HG03108 (cell line): ENCODE measurements around the gene FN1.
A peak's percentile ranks its signal among the peaks of the same experiment; 100 is the strongest.

Experiments
- ATAC-seq: cut with Tn5 transposase; IDR thresholded peaks from one replicate; pipeline ENCODE4 v1.9.1; 2021; ENCODE audit warnings: moderate library complexity; ENCODE audit not compliant: unreplicated experiment

The FN1 gene

DNA sequence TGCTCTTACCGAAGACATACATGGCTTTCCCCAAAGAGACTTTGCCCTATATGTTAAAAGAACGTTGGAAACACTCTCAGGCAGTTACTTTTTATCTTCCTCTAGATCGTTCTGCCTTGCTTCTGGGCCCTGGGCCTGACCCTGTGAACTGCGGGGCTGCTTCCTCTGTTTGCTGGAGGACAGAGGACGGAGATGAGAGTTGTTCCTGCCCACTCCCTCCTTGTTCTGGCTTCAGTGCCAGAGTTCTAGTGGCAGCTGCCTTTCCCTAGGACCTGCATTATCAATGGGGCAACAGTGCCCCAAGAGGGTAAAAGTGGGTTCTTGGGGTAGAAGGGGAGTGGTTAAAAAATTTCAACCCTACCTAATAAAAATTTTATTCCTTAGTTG is 6.5 kb upstream of the FN1 start:
- ATAC-seq = no peak

DNA sequence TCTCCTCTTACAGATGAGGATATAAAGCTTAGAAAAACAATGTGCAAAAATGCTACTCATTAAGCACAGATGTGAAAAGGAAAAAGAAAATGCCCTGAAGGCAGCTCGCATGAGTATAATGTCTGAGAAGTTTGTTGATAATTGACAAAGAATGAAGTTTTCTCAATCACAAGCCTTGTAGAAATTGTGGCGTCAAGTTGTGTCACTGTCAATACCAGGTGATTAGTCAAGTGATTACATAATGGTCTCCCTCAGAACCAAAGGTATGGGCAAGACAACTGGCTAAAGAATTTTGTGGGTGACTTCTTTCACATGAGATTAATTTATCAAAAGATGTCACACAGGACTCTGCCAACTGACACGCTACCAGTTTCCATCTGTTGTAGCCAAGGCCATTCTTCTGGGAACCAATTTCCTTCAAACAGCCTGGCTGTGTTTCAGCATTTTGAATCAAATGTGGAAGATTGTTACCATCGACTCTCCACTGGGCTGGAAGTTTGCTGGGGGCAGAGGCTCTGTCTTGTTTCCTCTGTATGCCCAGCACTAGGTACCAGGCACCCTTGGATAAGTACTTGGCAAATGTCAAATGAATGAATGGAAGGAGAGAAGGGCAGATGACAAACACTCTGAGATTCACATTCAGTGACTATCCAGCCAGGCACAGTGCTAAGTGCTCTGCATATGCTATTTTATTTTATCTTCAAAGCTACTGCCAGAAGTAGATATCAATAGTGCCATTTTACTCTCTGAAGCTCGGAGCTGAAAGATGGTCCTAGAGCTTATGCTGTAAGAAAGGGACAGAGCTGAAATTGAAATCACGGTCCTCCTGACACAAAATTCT is 5.9 kb upstream of the FN1 start:
- ATAC-seq = no peak

DNA sequence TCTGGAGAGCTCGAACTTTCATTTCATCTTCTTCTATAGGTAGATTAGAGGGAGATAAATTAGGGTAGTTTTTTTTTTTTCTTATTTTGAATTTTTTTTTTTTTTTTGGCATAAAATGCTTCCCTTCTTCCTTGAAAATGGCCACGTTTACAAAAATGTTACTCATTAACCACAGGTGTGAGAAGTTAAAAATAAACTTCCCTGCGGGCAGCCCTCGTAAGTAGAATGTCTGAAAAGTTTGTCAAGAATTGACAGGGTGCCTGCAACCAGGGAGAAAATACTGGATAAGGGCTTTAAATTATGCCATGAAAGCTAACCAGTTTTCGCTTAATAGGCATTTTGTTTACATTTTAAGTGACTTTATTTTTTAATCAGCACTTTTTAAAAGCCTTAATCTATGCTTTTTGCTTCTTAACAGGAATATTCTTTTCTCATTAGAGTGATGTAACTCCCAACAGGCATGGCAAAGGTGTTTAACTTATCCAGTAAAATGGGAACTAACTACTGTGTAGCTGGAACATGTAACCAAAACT is 4.2 kb upstream of the FN1 start:
- ATAC-seq = no peak

DNA sequence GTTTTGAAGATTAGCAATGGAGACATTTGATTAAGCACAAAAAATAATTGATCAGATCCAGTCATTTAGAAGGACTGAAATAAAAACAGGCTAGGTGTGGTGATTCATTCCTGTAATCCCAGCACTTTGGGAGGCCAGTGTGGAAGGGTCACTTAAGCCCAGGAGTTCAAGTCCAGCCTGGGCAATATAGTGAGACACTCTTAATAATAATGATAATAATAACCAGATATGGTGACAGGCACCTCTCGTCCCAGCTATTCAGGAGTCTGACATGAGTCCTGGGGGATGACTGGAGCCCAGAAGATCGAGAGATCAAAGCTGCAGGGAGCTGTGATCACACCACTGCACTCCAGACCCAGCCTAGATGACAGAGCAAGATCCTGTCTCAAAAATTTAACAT is 3.5 kb upstream of the FN1 start:
- no peak for ATAC-seq

DNA sequence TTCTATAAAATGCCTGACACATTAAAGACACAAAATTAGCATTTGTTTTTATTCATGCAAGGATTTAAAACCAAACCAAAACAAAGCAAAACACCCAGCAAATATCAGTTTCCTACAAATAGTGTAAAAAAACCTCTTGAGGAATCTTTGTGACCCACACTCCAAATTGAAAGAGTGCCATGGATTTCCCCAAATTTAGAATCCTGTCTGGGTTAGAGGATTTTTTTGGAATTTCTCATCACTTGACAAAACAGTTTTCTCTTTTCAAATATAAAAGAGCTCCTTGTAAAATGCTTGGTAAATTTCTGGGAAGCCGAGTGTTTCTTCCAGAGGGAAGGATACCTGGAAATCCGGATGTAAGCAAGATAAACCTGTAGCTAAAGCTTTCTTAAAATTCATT is 1.7 kb upstream of the FN1 start:
- no peak for ATAC-seq

DNA sequence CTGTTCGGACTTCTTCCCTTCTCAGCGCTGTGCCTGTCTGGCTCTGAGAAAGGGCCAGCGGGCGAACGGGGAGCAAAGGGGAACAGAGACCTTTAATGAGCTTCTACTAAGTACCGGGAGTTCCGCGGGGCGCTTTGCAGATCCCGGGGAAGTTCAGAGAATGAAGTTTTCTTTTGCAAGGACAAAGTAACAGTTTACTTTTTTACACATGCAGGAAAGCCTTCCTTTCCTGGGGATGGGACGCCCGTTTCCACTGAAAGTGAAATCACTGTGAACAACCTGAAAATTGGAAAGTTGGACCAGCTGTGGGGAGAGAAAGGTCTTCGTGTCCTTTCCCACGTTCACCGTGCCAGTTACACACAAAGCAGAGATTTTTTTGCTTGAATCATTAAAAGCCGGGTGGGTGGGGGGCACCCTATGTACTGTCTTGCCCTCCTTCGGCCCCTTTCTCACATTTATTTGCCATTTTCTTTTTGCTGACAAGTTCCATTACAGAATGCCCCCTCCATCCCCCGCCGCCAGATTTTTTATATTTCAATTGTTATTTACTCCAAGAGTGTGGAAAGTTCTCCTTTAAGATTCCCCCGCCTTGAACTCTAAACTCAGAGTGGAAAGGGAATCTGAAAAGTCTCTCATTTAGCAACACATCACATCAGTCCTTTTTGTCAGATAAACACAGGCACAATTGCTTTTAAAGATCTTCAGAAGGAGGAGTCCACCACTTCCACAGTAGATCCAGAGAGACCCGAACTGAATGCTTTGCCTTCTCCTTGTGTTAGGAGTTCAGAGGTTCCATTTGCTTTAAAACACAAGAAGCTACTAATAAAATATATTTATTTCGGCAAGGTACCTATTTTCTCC is 1.1 kb upstream of the FN1 start:
- ATAC-seq = no peak

DNA sequence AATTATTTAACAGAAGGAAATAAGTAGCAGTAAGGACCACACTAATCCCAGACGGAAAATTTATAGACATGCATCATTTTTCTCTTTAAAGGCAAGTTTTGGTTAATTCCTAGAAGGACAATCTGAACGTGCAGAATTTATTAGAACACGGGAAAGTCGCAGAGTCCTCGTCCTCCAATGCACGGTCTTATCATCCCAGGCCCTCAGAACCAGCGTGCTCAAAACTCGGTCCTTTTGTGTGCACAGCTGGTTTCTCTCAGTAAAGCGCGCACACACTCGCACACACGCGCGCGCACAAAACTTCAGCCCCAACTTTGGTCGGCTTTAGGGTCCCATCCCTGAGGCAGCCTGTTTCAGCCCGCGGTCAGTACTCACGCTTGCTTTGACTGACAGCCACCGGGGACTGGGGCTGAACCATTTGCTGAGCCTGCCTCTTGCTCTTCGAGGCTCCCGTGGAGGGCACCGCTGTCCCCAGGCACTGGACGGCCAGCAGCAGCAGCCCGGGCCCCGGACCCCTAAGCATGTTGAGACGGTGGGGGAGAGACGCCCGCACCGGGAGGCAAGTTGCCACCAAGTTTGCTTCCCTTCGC is 493 bp downstream of the FN1 start:
- peak; percentile 11 for ATAC-seq

DNA sequence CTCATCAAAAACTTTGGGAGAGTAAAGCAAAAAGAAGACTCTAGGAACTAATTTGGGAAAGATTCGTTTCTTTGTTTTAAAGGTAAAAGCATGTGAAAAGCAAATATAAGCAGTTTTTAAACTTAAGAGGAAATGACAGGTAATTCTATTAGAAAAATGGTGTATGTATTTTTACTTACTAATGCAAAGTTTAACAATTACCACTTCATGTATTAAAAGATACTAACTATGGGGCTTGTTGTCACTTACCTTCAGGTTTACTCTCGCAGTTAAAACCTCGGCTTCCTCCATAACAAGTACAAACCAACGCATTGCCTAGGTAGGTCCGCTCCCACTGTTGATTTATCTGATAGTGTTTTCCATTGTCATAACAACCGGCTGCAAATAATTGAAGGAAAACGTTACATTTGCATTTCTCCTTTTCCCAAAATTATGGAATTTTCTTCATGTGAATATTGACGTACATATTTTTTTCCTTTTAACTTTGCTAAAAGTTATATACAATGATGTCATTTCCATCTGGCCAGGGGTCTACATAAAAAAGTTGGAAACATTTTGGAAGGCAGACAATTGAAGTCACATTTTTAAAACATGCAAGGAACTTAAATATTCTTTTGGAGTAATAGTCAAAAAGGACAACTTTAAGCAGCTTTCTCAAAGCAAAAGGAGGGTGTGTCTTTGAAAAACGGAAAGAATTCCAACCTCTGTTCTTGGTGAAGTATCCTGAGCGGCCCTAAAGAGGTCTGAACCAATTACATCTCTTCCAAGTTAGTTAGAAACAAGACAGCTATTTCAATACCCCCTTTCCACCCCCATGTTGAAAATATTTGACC is 1.2 kb downstream of the FN1 start:
- ATAC-seq = no peak

DNA sequence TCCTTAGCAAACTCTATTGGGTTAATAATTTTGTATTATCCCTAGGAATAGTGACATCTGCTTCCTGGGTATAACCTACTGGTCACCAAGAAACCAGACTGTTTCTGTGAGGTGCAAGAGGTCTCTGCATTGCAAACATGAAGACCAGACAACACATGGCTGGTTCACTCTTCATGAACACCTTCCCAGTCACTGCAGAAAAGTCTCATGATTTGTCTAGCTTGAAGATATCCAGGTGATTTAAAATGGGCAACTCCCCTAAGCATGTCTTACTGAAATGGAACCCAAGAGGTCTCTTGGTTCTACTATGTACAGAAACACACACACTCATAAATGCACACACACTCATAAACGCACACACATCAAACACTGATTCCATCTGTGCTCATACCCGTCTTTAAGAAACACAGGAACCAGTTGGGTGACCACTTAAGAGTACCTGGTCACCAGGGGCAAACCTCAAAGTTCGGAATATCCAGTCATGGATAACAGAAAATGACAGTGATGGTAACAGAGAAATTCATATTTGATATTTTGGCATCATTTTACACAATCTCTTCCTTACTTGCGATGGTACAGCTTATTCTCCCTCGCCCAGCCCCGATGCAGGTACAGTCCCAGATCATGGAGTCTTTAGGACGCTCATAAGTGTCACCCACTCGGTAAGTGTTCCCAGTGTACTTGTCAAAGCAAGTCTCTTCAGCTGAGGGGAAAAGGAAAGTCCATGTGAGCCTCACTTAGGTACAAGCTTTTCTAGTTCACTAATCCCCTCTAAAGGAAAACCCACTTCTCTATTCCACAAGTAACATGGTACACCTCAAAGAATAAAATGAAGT is 2.9 kb downstream of the FN1 start:
- no peak for ATAC-seq

DNA sequence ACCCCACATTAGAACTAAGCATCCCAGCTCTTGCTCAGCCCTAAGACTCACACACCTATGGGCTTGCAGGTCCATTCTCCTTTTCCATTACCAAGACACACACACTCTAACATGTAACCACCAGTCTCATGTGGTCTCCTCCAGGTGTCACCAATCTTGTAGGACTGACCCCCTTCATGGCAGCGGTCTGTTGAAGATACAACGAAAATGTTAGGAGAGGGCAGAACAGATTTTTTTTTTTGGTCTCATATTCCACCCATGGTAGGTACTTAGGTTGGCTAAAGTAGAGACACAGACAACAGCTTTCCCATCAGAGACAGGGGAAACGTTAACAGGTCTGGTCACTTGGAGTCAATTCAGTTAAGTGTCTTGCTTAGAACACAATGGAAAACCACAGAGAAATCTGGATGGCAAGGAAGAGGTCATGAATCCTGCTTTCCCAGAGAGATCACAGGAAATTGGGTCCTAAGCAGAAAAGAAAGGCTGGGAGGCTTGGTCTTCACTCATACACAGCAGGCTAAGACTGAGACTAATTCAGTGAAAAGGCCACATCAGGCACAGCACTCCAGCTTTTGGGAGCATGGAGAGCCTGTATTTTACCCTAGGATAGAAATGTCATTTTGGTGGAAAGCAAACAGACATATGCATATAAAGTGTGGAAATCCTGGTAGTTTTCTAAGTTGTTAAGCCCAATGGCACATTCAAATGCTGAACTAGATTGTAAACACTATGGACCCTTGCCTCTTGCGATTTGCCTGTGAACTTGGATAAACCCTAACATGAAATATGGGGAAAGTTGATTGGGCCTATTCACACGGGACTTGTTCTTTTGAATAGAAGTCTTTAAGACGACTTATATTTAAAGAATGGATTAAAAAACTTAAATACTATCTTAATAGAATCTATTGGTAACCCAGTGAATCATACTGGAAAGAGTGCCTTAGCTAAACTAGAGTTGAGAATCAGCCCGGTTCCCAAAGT is 3.8 kb downstream of the FN1 start:
- no peak for ATAC-seq

DNA sequence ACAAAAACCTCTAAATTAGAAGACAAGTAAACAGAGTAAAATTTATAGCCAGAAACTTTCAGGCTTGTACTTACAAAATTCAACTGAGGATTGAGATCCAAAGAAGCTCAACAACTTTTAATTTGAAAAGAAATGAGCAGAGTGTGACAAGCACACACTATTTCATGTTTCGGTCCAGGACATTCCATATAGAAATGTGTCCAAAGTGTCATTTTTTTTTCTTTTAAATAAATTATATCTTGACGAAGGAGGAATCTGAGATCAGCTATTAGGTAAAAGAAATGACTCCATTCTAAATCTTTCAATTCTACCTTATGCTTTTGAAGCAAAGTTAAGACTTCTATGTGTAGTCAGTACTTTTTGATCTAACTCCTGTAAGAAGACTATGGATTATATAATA is 4.6 kb downstream of the FN1 start:
- no peak for ATAC-seq

DNA sequence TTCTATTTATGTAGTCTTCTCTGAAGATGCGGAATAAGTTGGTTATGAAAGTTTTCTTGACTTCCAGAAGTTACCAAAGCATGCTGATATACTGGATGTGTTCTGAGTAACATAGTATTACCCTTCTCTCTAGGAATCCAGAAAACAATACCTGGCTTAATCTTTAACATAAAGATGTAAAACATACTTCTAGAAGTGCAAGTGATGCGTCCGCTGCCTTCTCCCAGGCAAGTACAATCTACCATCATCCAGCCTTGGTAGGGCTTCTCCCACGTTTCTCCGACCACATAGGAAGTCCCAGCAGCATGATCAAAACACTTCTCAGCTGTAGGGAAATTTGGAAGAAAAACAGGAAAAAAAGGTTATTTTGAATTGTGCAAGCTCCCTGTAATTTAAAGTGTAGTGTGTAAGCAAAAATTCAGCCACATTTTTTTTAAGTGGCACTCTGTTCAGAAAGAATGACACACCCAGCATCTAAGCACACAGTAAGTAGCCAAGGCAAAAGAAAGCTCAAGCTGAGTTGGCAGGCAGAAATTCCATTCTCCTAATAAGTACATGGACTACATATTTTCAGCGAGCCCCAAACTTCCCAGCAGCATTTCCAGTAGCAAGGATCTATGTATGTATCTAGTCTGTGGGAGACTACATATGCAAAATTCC is 5.2 kb downstream of the FN1 start:
- no peak for ATAC-seq

DNA sequence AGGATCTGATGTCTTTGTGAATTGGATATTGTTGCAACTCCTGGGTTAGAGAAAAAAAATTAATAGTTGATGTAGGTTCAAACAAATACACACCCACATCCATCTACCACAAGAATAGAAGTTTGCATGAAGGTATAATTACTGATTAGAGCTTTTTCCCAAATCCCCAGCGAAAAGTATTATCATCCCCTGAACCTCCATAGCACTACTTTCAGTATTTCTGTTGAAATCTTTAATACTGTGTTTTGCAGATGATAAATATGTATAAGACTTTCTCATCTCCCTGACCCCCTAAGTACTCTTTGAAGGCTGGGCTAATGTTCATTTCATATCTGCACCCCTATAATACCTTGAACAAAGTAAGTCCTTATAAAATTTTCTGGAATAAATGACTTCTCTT is 6.4 kb downstream of the FN1 start:
- no peak for ATAC-seq

DNA sequence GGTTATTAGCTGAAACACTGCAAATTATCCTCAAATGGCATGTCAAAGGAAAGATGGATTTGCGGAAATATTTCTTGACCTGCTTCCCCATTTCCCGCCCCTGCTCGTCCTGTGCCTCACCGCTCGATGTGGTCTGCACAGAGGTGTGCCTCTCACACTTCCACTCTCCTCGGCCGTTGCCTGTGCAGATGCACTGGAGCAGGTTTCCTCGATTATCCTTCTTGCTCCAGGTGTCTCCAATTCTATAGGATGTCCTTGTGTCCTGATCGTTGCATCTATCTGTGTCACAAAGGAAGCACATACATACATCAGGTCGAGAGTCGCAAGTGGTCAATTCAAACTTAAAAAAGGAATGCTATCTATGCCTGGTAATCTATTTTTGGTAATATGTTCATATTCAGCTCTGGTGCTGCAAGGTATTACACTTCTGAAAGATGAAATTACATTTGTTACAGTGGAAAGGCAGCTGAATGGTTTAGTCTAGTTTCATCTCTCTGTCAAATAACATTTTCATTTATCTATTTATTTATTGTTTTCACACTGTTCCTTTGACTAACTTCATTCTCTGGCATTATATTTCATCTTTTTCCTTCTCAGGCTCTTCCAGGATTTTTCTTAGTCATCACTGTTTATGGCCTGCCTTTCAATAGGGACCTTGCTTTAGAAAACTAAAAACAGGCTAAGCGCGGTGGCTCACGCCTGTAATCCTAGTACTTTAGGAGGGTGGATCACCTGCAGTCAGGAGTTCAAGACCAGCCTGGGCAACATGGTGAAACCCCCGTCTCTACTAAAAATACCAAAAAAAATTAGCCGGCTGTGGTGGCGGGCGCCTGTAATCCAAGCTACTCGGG is 7.6 kb downstream of the FN1 start:
- ATAC-seq = no peak

DNA sequence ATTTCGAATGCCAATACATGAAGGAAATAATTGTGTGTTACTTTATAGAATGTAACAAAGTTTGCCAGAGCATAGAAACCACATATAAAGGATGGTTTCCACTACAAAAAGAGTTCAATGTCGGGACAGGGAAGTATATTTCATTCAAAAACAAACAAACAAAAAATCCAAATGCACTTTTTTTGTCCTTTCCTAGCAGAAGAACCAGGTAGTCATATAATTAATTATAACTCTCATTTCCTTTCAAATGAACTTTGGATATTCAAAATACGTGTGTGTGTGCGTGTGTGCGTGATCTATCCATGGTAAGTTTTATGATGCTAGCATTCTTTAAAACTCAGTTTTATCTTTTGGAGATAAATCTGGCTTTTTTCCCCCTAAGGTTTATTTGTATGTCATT is 8.3 kb downstream of the FN1 start:
- ATAC-seq = no peak

DNA sequence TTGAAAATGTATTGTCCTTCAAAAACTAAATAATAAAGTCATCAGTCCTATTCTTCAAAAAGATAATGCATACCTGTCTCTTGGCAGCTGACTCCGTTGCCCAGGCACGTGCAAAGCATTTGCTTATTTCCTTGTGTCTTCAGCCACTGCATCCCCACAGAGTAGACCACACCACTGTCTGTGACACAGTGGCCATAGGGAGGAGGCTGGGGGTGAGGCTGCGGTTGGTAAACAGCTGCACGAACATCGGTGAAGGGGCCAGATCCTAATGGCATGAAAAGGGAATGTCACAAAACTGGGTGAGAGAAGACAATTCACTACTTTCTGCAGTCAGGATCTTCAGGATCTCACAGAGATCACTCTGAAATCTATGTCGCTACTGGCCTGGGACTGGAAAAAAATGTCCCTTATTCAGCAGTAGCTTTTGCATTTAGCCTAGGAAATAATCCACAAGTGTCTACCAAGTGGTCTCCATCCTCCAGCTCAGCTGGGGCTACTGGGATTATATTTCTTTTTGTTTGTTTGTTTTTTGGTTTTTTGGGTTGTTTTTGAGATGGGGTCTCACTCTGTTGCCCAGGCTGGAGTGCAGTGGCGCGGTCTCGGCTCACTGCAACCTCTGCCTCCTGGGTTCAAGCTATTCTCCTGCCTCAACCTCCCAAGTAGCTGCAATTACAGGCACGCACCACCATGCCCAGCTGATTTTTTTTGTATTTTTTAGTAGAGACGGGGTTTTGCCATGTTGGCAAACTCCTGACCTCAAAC is 10.7 kb downstream of the FN1 start:
- ATAC-seq = no peak
